IPS-18c (cell line): ENCODE data around the gene TOB1.
"Not testable (repeated sequence)": the region's sequence is repeated elsewhere in the genome, so short reads cannot be mapped to it uniquely, and the experiment has no call there.

ENCODE experiments used
- H3K4me3 ChIP-seq: 2 replicates; pipeline ENCODE4 v1.7.0; 2013; ENCODE audit warnings: low read depth, mild to moderate bottlenecking, low read length, moderate library complexity; ENCODE audit not compliant: insufficient read depth
- H3K9me3 ChIP-seq: one replicate; pipeline ENCODE4 v1.6.1; 2013; ENCODE audit warnings: mild to moderate bottlenecking, low read length, moderate library complexity; ENCODE audit not compliant: control insufficient read depth, insufficient read depth

The TOB1 gene

GRCh38 chr17:50861334-50861676, 4.8 kb downstream of the TOB1 start:
- Histone ChIP-seq H3K9me3 (no peaks in the 10 kb centered on the region), H3K4me3 (no peak overlapping the region)

- not testable (repeated sequence) for H3K9me3 ChIP-seq, H3K4me3 ChIP-seq
Observed at GRCh38 chr17:50859727-50860126, 6.4 kb downstream of the TOB1 start.

- no peaks in the 10 kb centered on the region for H3K9me3 ChIP-seq
- no peak overlapping the region for H3K4me3 ChIP-seq
Observed at GRCh38 chr17:50858486-50859225, 7.5 kb downstream of the TOB1 start.

DNA sequence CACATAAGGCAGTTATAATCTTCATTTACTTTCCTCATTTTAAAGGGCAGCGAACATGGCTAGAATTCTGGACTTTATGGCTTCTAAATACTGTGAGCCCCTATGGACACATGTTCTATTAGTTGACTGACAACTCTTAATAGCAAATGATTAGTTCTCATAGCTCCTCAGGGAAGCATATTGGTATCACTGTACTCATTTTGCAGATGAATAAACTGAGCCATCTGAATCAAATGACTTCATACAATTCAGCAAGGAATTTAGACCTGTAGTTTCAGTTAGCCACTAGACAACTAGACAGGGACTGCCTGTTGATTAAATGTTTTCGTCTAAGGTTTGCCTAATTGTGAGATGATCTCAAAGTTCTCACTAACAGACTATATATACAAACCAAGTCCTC, 9.7 kb downstream of the TOB1 start:
- no peak overlapping the region for H3K4me3 ChIP-seq

DNA sequence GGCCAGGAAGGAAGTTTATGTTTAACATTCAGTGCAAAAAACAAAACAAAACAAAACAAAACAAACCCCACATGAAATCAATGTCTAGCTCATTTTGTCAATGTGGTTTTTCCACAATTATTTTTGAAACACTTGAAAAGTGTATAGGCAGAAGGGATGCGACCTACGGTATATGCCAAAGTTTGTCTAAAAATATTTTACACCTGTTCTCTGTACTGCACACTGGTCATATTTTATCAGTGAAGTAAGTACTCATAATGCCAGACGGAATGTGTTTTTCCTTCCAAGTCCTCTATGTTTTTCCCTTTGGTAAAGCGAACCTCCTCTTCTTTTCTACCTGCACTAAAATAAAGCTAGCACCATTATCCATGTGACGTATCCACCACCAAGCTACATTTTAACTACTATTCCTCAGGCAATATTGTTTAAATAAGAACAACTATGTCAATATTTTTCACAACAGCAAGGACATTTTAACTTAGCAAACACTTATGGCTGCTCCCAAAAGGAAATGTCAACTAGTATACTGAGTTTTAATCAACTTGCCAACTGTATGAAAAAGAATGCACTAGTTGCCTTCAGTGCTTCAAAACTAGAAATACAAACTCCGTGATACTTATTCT, 10.3 kb downstream of the TOB1 start:
- Histone ChIP-seq H3K9me3 (no peaks in the 10 kb centered on the region), H3K4me3 (no peak overlapping the region)

More for the DNA sequence above, 9.7 kb downstream of the TOB1 start:
- no peaks in the 10 kb centered on the region for H3K9me3 ChIP-seq

GRCh38 chr17:50853781-50854180, 12.4 kb downstream of the TOB1 start:
- H3K4me3 ChIP-seq: no peak overlapping the region
- H3K9me3 ChIP-seq: no peaks in the 10 kb centered on the region

- Histone ChIP-seq H3K9me3 (no peaks in the 10 kb centered on the region), H3K4me3 (no peak overlapping the region)
Observed at GRCh38 chr17:50853015-50853615, 13.0 kb downstream of the TOB1 start.

GRCh38 chr17:50850640-50851039, 15.5 kb downstream of the TOB1 start:
- H3K9me3 ChIP-seq: no peaks in the 10 kb centered on the region
- no peak overlapping the region for H3K4me3 ChIP-seq

GRCh38 chr17:50848711-50849110, 17.4 kb downstream of the TOB1 start:
- no peaks in the 10 kb centered on the region for H3K9me3 ChIP-seq
- no peak overlapping the region for H3K4me3 ChIP-seq

DNA sequence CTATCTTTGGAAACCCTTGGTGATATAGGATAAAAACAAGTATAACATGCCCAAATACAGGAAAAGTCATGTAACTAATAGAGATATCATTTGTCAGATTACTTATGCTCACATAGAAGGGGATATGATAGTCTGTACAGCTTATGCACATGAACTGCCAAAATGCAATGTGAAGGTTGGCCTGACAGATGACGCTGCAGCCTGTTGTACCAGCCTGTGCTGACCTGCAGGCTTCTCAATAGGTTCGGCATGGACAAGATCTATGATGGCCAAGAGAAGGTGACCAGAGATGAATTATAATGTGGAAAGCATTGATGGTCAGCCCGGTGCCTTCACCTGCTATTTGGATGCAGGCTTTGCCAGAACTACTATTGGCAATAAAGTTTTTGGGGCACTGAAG, 18.1 kb downstream of the TOB1 start:
- Histone ChIP-seq H3K9me3 (no peaks in the 10 kb centered on the region), H3K4me3 (no peak overlapping the region)

DNA sequence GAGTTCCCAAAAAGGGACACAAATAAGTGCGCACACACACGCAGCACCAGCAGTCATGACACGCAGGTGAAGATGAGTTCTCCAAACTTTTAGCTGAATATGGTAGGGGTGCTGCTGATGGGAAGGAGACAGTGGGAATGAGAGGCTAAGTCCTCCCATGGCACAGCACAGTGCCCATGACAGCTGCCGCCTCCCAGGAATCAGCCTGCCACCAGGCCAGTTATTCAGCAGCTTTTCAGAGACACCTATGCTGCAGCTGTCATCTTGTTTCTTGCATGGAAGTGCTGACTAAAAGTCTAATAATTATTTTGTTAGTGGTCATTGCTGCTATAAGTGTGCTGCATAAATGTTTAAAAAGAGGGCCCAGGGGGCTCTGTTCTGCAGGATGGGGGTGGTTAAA, 18.6 kb downstream of the TOB1 start:
- no peak overlapping the region for H3K4me3 ChIP-seq
- H3K9me3 ChIP-seq: no peaks in the 10 kb centered on the region

DNA sequence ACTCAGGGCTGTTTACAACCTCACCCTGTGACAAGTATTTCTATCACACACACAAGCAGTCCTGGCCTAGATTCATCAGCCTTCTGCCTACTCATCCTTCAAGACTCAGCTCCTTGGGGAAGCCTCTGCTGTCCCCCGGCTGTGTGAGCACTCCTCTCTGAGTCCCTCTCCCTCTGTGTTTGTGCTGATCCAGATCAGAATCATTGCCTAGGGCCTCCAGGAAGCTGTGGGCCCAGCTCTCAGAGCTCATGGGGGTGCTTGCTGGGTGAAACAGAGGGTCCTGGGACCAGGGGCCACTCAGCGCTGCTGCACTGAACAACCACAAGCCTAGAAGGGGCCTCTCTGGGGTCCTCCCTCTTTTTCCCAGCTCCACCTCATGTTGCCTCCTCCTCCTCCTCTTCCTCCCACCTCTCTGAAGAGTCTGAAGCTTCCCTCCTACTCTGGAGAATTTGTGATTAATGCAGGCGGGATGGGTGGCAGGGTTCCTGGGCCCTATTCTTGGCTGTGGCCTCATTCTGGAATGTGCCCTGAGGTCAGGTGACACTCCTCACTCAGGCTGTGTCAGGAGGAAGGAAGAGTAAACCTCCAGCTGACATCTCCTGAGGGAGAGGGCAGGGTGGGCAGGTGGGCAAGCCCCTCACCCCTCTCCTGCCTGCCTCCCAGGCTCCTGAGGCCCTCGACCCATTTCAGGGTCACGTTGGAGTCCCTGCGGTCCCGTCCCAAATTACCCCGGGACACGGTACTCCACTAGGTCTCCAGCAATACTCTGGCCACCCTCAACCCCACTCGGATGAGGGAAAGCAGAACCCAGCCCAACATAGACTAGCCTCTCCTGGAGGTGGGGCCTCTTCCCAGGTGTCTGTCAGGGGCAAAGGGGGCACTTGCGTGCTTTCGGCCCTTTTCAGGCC, 20.7 kb downstream of the TOB1 start:
- no peak overlapping the region for H3K4me3 ChIP-seq
- H3K9me3 ChIP-seq: no peaks in the 10 kb centered on the region

GRCh38 chr17:50844117-50844700, 21.9 kb downstream of the TOB1 start:
- H3K9me3 ChIP-seq: no peaks in the 10 kb centered on the region
- H3K4me3 ChIP-seq: no peak overlapping the region

DNA sequence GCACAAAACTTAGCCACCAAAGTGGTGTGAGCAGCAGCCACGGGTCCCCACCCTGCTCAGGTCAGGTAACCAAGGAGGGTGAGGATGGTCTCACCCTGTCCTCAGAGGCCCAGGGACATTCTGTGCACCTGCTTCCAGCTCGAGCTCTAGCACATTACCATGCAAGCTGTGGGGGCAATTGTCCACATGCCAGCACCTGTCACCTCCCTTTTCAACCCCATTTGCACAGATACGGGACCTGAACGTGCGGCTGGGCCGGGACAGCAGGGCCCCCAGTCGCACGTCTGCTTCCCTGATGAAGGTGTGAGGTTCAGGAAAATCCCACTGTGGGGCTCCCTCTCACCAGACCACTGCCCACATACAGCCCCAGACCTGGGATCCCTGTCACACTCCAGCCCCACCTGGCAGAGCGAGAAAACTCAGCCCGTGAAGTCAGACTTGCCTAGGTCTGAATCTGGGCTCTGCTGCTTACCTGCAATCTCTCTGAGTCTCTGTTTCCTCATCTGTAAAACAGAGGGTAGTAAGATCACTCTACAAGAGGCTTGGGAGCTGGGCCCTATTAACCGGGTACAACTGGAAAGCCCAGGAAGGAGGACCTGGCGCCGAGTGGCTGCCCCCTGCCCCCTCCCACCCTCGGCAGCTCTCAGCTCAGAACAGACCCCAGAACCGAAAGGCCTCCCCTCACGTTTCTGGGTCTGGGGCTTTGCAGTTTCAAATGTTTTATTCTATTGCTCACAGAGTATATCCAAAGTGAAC, 22.8 kb downstream of the TOB1 start:
- Histone ChIP-seq H3K9me3 (no peaks in the 10 kb centered on the region), H3K4me3 (no peak overlapping the region)

DNA sequence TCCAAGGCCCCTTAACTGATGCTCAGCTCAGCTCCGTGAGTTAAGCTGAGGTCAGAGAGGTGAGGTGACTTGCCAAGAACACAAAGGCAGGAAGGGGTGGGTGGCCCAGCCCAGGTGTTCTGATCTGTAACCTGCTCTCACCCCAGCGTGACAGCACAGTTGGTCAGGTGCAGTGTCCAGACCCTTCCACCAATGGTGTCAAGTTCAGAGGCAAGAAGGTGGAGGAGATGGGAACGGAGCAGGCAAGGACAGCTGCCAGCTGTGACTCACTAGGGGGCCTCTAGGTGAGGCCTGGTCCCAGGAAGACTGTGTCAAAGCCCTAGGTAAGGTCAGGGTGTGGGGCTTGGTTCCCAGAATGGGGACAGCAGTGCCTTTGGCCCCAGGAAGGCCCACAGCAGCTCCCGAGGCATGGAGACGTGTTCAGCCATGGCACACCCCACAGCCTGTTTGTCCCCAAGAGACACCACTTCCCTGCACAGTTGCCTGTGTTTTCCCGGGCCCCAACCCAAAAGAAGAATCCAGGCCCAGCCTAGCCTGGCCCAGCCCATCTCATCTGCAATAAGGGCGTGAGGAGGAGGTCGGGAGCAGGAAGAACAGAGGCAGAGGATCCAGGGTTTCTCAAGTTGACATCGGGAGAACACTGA, 23.5 kb downstream of the TOB1 start:
- Histone ChIP-seq H3K4me3 (no peak overlapping the region), H3K9me3 (no peaks in the 10 kb centered on the region)

GRCh38 chr17:50841949-50842354, 24.2 kb downstream of the TOB1 start:
- Histone ChIP-seq H3K4me3 (no peak overlapping the region), H3K9me3 (no peaks in the 10 kb centered on the region)
